ENCODE measurements around the gene TRAF2. TPM values are rescaled to one million over a fixed set of nuclear protein-coding genes. Genes with fewer than 3 reads are reported as not detected.

Gene TRAF2
- total RNA-seq, 6 experiments from 2014 or later, result 5.8 to 8.8 (median 7.1) TPM

- H3K27ac ChIP-seq, result no peak overlapping the region
- TF ChIP-seq CTCF (IDR thresholded peaks at IDR 0.05) (no peak), POLR2A (IDR thresholded peaks at IDR 0.05) (no peak)
- ATAC-seq (peak; percentile 14 to 28 (median 20)), DNase-seq (peak in 1 of 3 donors; percentile 45)
- no peaks in the 10 kb centered on the region for H3K4me1 ChIP-seq
- intact Hi-C loops (cut with DNase I), result no loop called here
- H3K9me3 ChIP-seq, result no peaks in the 10 kb centered on the region
- H3K36me3 ChIP-seq, result peaks cover 0 to 12% (median 3%) of the 10 kb centered on the region in 4 donors
- WGBS (ENCODE audit: insufficient coverage, low coverage, low lambda C conversion rate, missing lambda C conversion rate), result 73% methylated on average over 4 of the region's 9 CpGs
- H3K27me3 ChIP-seq, result no peaks in the 10 kb centered on the region
- H3K4me3 ChIP-seq, result no peak overlapping the region
These were observed 42.3 kb downstream of the TRAF2 start for GRCh38 chr9:136928591-136928990.

DNA sequence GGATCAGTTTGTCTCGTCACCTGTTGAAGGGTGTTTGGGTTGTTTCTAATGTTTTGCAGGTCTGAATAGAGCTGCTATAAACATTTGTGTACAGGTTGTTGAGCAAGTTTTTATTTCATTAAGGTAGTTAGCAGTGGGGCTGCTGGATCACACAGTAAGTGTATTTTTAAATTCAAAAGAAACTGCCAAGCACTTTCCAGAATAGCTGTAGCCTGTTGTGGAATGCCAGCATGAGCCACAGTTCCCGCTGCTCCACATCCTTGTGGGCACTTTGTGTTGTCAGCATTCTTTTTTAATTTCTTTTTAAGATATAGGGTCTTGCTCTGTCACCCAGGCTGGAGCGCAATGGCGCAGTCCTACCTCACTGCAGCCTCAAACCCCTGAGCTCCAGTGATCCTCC is 43.7 kb downstream of the TRAF2 start:
- 89% methylated on average over 4 of the region's 4 CpGs for WGBS (ENCODE audit: insufficient coverage, low coverage, low lambda C conversion rate, missing lambda C conversion rate)
- no peak for DNase-seq

DNA sequence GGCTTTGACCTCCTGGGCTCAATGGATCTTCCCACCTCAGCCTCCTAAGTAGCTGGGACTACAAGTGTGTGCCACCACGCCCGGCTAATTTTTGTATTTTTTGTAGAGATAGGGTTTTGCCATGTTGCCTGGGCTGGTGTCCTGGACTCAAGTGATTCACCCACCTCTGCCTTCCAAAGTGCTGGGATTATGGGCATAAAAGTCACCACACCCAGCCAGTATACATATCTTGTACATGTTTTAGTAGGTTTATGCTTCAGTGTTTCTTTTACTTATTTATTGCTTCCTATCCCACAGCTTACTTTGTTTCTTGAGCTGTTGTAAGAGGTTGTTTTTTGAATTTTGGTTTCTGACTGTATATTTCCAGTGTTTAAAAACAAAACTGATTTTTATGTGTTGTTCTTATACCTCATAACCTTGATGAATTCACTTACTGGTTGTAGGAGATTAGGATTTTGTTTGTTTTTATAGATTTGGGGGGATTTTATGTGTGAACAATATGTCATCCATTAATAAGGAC is 45.4 kb downstream of the TRAF2 start:
- Histone ChIP-seq H3K4me3 (no peak overlapping the region), H3K27ac (no peak overlapping the region), H3K9me3 (no peaks in the 10 kb centered on the region), H3K36me3 (no peaks in the 10 kb centered on the region), H3K4me1 (peaks cover 0 to 1% (median 0%) of the 10 kb centered on the region in 4 donors), H3K27me3 (no peaks in the 10 kb centered on the region)
- intact Hi-C loops (cut with DNase I), result loop anchor here in 1 of 2 donors (10.0 kb wide), 1 partner anchor 47 kb away; the partner anchor contains the start of gene TRAF2
- WGBS (ENCODE audit: insufficient coverage, low coverage, low lambda C conversion rate, missing lambda C conversion rate), result 86% methylated on average over 2 of the region's 2 CpGs
- TF ChIP-seq CTCF (IDR thresholded peaks at IDR 0.05), result no peak
- TF ChIP-seq POLR2A (IDR thresholded peaks at IDR 0.05), result no peak
- no peak for ATAC-seq
- no peak for DNase-seq

More for the DNA sequence above, 43.7 kb downstream of the TRAF2 start:
- H3K27ac ChIP-seq, result no peak overlapping the region
- peaks cover 0 to 8% (median 0%) of the 10 kb centered on the region in 4 donors for H3K36me3 ChIP-seq
- H3K27me3 ChIP-seq, result no peaks in the 10 kb centered on the region
- no peak for ATAC-seq
- H3K4me1 ChIP-seq, result no peaks in the 10 kb centered on the region
- no peak for TF ChIP-seq CTCF (IDR thresholded peaks at IDR 0.05)
- no peak for TF ChIP-seq POLR2A (IDR thresholded peaks at IDR 0.05)
- no peaks in the 10 kb centered on the region for H3K9me3 ChIP-seq
- intact Hi-C loops (cut with DNase I), result loop anchor here in 1 of 2 donors (10.0 kb wide), 1 partner anchor 45 kb away; the partner anchor contains the start of gene TRAF2
- H3K4me3 ChIP-seq, result no peak overlapping the region

GRCh38 chr9:136934277-136934676 is 48.0 kb downstream of the TRAF2 start:
- no peak overlapping the region for H3K27ac ChIP-seq
- intact Hi-C loops (cut with DNase I), result loop anchor here in 1 of 2 donors (10.0 kb wide), 1 partner anchor 49 kb away; the partner anchor contains the start of gene TRAF2
- no peaks in the 10 kb centered on the region for H3K27me3 ChIP-seq
- DNase-seq (no peak), ATAC-seq (no peak)
- no peaks in the 10 kb centered on the region for H3K9me3 ChIP-seq
- TF ChIP-seq POLR2A (IDR thresholded peaks at IDR 0.05) (no peak), CTCF (IDR thresholded peaks at IDR 0.05) (no peak)
- peaks cover 0 to 25% (median 9%) of the 10 kb centered on the region in 4 donors for H3K4me1 ChIP-seq
- WGBS (ENCODE audit: insufficient coverage, low coverage, low lambda C conversion rate, missing lambda C conversion rate), result 39% methylated on average over 3 of the region's 3 CpGs
- no peak overlapping the region for H3K4me3 ChIP-seq
- no peaks in the 10 kb centered on the region for H3K36me3 ChIP-seq

Measured in right lobe of liver (tissue), 6 donors.